Adipose tissue (tissue), 3 donors: ENCODE results near the gene AKAP6. TPM values are rescaled to one million over a fixed set of nuclear protein-coding genes. Genes with fewer than 3 reads are reported as not detected.

ENCODE experiments used
- H3K27ac ChIP-seq: one replicate; pipeline ENCODE4 v1.5.1; 2013; ENCODE audit warnings: low read depth, low read length
- WGBS, 3 donors: extraction: QIAGEN DNeasy Blood & Tissue Kit; methylation state at CpG; one replicate each; pipeline ENCODE4 v1.1.7; 2013; 5-methylcytosine and 5-hydroxymethylcytosine counted together
- polyA plus RNA-seq, 3 donors: library from polyadenylated mRNA; stranded (reverse); fragments of 200-250 nt; gene quantifications; one replicate each; pipeline ENCODE4 v1.2.3, GENCODE V29; 2013
- donor health status: healthy with polysubstance abuse.
- donor health status: Bipolar disorder and iron deficiency.
- donor health status: healthy.

AKAP6 gene
- polyA plus RNA-seq, 3 donors = 0.27 to 1.9 (median 0.29) TPM

GRCh38 chr14:32650030-32650429 lies 320.9 kb downstream of the AKAP6 start:
- H3K27ac ChIP-seq = no peak overlapping the region
- WGBS, 3 donors = 94 to 98% (median 97%) methylated on average over 7 of the region's 7 CpGs

- no peak overlapping the region for H3K27ac ChIP-seq
- WGBS, 3 donors = 91 to 96% (median 94%) methylated on average over 3 of the region's 3 CpGs
These were observed 321.6 kb downstream of the AKAP6 start for GRCh38 chr14:32650665-32651064.

- WGBS, 3 donors = 84 to 93% (median 88%) methylated on average over 1 of the region's 1 CpG
These were observed 325.0 kb downstream of the AKAP6 start for GRCh38 chr14:32654106-32654505.

DNA sequence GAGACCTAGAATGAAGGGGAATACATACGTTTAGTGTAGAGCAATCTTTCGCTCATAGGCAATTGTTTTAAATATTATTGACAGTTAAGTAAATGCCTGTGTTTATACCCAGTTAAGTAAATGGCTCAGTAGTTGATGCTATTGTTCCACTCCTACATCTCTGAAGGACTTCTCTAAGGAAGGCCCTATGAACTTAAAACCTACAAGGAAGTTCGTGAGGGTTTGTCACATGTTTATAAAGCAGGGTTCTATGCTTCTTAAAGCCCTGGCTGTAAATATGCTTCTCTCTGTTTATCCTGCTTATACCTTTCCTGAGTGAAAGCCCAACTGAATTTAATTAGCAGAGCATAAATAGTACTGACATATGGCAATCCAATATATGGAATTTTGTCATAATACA lies 327.5 kb downstream of the AKAP6 start:
- WGBS, 3 donors = 84 to 89% (median 85%) methylated on average over 3 of the region's 3 CpGs
- no peak overlapping the region for H3K27ac ChIP-seq

More at GRCh38 chr14:32654106-32654505, 325.0 kb downstream of the AKAP6 start:
- H3K27ac ChIP-seq = no peak overlapping the region

DNA sequence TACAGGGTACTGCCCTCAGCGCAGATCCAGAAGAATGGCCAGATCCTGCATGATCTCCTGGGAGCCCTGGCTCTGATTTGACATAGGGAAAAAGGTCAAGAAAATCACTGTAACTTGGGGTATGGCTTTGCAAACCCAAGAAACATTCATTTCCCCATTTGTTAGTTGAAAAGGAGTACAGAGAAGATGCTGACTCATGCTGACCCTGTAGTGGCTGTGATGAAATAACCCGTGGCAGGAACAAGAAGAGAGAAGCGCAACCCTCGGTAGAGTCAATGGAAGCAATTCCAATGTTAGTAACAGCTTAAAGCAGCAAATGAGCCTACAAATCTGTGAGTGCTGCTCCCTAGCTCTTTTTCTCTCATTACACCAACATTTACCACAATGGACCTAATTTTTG lies 328.0 kb downstream of the AKAP6 start:
- no peak overlapping the region for H3K27ac ChIP-seq

GRCh38 chr14:32661216-32661615 lies 332.1 kb downstream of the AKAP6 start:
- 72 to 84% (median 76%) methylated on average over 6 of the region's 6 CpGs for WGBS, 3 donors
- no peak overlapping the region for H3K27ac ChIP-seq

More for the DNA sequence above, 328.0 kb downstream of the AKAP6 start:
- WGBS, 3 donors = 27 to 64% (median 42%) methylated on average over 4 of the region's 4 CpGs

GRCh38 chr14:32662211-32662610 lies 333.1 kb downstream of the AKAP6 start:
- WGBS, 3 donors = 62 to 75% (median 66%) methylated on average over 1 of the region's 1 CpG
- no peak overlapping the region for H3K27ac ChIP-seq

DNA sequence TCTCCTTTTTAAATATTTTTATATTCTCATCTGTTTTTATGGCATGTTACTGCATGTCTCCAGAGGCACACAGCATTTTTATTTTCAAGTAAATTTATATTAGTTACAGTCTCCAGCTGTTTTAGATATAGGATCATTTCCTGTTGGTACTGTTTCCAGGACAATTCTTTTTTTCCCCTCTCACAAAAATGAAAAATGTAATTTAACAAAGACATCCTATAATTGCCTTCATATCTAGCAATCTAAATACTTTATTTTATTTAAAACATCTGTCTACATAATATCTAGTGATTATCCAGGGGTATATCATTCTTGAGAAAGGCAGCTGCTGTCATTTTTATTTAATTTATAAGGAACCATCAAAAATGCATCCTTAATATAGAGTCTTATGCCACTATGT lies 337.2 kb downstream of the AKAP6 start:
- no peak overlapping the region for H3K27ac ChIP-seq

GRCh38 chr14:32667287-32667686 lies 338.2 kb downstream of the AKAP6 start:
- 68 to 73% (median 73%) methylated on average over 2 of the region's 2 CpGs for WGBS, 3 donors
- H3K27ac ChIP-seq = no peak overlapping the region

DNA sequence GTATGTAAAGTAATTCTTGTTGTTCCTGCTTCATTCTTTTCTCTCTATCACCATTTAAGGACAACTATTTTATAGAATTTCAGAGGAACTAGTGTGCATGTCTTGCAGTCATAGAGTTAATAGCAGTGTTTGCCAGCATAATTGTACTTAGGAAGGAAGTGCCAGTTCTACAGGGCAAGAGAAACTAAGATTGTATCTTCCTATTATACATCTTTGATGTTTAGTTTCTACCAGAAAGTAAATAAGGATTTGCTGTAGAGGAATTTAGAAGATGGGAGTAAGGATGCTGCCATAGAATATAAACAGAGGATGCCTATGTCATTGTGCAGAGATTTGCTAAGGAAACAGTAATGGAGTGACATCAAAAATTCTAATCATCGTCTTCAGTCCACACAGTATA lies 338.7 kb downstream of the AKAP6 start:
- 66 to 83% (median 76%) methylated on average over 1 of the region's 1 CpG for WGBS, 3 donors
- no peak overlapping the region for H3K27ac ChIP-seq

- 71 to 77% (median 76%) methylated on average over 2 of the region's 2 CpGs for WGBS, 3 donors
These were observed 340.3 kb downstream of the AKAP6 start for GRCh38 chr14:32669391-32669790.

GRCh38 chr14:32675433-32675832 lies 346.3 kb downstream of the AKAP6 start:
- no peak overlapping the region for H3K27ac ChIP-seq
- 90 to 94% (median 92%) methylated on average over 1 of the region's 1 CpG for WGBS, 3 donors

More at GRCh38 chr14:32669391-32669790, 340.3 kb downstream of the AKAP6 start:
- H3K27ac ChIP-seq = no peak overlapping the region

- H3K27ac ChIP-seq = no peak overlapping the region
- WGBS, 3 donors = 80 to 87% (median 85%) methylated on average over 5 of the region's 5 CpGs
These were observed 348.2 kb downstream of the AKAP6 start for GRCh38 chr14:32677129-32677780.

DNA sequence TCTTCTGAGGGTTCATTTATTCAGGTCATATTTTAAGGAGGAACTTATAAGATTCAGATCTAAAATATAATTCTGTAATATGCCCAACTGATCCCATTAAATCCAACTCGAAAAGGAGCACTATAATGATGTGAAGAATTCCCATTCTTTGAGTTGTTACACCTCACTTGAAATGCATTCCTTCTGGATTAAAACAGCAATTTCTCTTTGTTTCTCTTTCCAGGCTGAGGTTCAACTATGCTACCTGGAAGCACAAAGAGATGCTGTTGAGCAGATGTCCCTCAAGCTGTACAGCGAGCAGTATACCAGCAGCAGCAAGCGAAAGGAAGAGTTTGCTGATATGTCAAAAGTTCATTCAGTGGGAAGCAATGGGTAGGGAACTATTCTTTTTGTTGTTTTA lies 349.0 kb downstream of the AKAP6 start:
- WGBS, 3 donors = 90 to 93% (median 91%) methylated on average over 3 of the region's 3 CpGs
- no peak overlapping the region for H3K27ac ChIP-seq

- no peak overlapping the region for H3K27ac ChIP-seq
- 73 to 88% (median 78%) methylated on average over 2 of the region's 2 CpGs for WGBS, 3 donors
These were observed 351.0 kb downstream of the AKAP6 start for GRCh38 chr14:32679927-32680612.

DNA sequence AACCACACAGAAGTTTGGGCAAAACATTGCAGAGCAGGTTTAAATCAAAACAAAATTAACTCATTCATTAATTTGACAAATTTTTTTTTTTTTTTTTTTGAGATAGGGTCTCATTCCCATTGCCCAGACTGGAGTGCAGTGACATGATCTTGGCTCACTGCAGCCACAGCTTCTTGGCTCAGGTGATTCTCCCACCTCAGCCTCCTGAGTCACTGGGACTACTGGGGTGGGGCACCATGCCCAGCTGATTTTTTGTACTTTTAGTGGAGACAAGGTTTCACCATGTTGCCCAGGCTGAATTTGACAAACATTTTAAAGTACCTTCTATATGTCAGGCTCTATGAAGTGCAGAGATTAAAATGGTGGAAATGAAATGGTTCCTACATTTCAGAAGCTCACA lies 352.5 kb downstream of the AKAP6 start:
- no peak overlapping the region for H3K27ac ChIP-seq

GRCh38 chr14:32682214-32682613 lies 353.1 kb downstream of the AKAP6 start:
- WGBS, 3 donors = 61 to 76% (median 66%) methylated on average over 3 of the region's 3 CpGs
- no peak overlapping the region for H3K27ac ChIP-seq

- no peak overlapping the region for H3K27ac ChIP-seq
- 71 to 92% (median 82%) methylated on average over 1 of the region's 1 CpG for whole genome bisulfite sequencing, 3 donors
These were observed 354.6 kb downstream of the AKAP6 start for GRCh38 chr14:32683679-32684078.

- WGBS, 3 donors = 45 to 53% (median 51%) methylated on average over 2 of the region's 2 CpGs
- H3K27ac ChIP-seq = no peak overlapping the region
These were observed 359.8 kb downstream of the AKAP6 start for GRCh38 chr14:32688941-32689340.

GRCh38 chr14:32692441-32692840 lies 363.3 kb downstream of the AKAP6 start:
- no peak overlapping the region for H3K27ac ChIP-seq
- 89 to 94% (median 92%) methylated on average over 2 of the region's 2 CpGs for WGBS, 3 donors
